ENCODE results near the gene MRPS18A.
"Not testable (repeated sequence)": the region's sequence is repeated elsewhere in the genome, so short reads cannot be mapped to it uniquely, and the experiment has no call there.

DNA sequence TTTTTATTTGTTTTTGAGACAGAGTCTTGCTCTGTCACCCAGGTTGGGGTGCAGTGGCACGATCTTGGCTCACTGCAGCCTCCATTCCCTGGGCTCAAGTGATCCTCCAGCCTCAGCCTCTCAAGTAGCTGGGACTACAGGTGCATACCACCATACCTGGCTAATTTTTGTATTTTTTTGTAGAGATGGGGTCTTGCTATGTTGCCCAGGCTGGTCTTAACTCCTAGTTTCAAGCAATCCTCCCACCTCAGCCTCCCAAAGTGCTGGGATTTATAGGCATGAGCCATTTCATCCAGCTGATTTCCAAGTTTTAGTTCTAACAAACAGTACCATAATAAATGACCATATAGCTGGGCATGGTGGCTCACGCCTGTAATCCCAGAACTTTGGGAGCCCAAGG lies 34.8 kb downstream of the MRPS18A start:
- TF ChIP-seq, protein P1, sequence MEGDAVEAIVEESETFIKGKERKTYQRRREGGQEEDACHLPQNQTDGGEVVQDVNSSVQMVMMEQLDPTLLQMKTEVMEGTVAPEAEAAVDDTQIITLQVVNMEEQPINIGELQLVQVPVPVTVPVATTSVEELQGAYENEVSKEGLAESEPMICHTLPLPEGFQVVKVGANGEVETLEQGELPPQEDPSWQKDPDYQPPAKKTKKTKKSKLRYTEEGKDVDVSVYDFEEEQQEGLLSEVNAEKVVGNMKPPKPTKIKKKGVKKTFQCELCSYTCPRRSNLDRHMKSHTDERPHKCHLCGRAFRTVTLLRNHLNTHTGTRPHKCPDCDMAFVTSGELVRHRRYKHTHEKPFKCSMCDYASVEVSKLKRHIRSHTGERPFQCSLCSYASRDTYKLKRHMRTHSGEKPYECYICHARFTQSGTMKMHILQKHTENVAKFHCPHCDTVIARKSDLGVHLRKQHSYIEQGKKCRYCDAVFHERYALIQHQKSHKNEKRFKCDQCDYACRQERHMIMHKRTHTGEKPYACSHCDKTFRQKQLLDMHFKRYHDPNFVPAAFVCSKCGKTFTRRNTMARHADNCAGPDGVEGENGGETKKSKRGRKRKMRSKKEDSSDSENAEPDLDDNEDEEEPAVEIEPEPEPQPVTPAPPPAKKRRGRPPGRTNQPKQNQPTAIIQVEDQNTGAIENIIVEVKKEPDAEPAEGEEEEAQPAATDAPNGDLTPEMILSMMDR (conservative IDR thresholded peaks at IDR 0.05; ENCODE audit: low read depth, low read length): not testable (repeated sequence)
- TF ChIP-seq EZH2phosphoT487 (IDR thresholded peaks at IDR 0.05; ENCODE audit: borderline replicate concordance, low read length): not testable (repeated sequence)

Measured in PC-3 (cell line).